Tibial nerve (tissue), 4 donors: ENCODE results near the gene ZNRD2. TPM values are rescaled to one million over a fixed set of nuclear protein-coding genes. Genes with fewer than 3 reads are reported as not detected.
A peak's percentile ranks its signal among the peaks of the same experiment; 100 is the strongest.
"Not testable (repeated sequence)": the region's sequence is repeated elsewhere in the genome, so short reads cannot be mapped to it uniquely, and the experiment has no call there.

Experiments used
- DNase-seq, 2 donors: peaks; one replicate each; pipeline ENCODE4 v3.0.0-alpha.2; 2019; ENCODE audit warnings: low spot score in 2 of 2
- H3K27ac ChIP-seq, 4 donors: fragments of 200-600 bp; sonication (generic) in 3 of 4; one replicate each; pipeline ENCODE4 v1.5.1; 2017 to 2019; ENCODE audit warnings: mild to moderate bottlenecking in 1 of 4
- H3K27me3 ChIP-seq, 2 donors: fragments of 200-600 bp; sonication (generic) in 1 of 2; one replicate each; pipeline versions ENCODE4 v1.5.1 to v1.6.0; 2017 to 2019
- H3K36me3 ChIP-seq, 3 donors: fragments of 200-600 bp; sonication (generic); one replicate each; pipeline ENCODE4 v1.5.1; 2018 to 2019
- H3K4me1 ChIP-seq, 4 donors: fragments of 200-600 bp; sonication (generic) in 3 of 4; one replicate each; pipeline ENCODE4 v1.5.1; 2017 to 2019
- H3K4me3 ChIP-seq, 4 donors: fragments of 200-600 bp; sonication (generic) in 3 of 4; one replicate each; pipeline ENCODE4 v1.5.1; 2017 to 2019; ENCODE audit warnings: mild to moderate bottlenecking in 1 of 4, moderate library complexity in 1 of 4
- H3K9me3 ChIP-seq, 4 donors: fragments of 200-600 bp; sonication (generic) in 3 of 4; one replicate each; pipeline ENCODE4 v1.5.1; 2017 to 2019
- CTCF ChIP-seq, 5 experiments: fragments of 200-600 bp in 3 of 5; fragments of 450-650 bp in 2 of 5; sonication (generic) in 3 of 5; IDR thresholded peaks; one replicate each; pipeline ENCODE4 v1.5.1; 2016 to 2019; ENCODE audit warnings: antibody characterized with exemption in 5 of 5, mild to moderate bottlenecking in 3 of 5, moderate library complexity in 2 of 5
- EP300 ChIP-seq, 2 donors: sonication (generic); formaldehyde crosslinking; IDR thresholded peaks; one replicate each; pipeline ENCODE4 v1.6.1; 2017; ENCODE audit warnings: antibody characterized with exemption in 2 of 2, mild to moderate bottlenecking in 1 of 2
- POLR2A ChIP-seq, 2 donors: fragments of 450-650 bp; IDR thresholded peaks; one replicate each; pipeline ENCODE4 v1.6.1; 2017; ENCODE audit warnings: antibody characterized with exemption in 2 of 2, mild to moderate bottlenecking in 2 of 2, moderate library complexity in 2 of 2
- WGBS, 2 donors: methylation state at CpG; one replicate each; pipeline ENCODE4 v1.1.5; 2018; 5-methylcytosine and 5-hydroxymethylcytosine counted together
- total RNA-seq, 4 donors: library from RNA; depleted of rRNA; stranded (reverse); fragments of >200 nt; gene quantifications; one replicate each; pipeline ENCODE4 v1.1.0, GENCODE V29; 2016

Gene ZNRD2
- total RNA-seq, 4 donors from 2014 or later, result 49.6 to 70.8 (median 56.5) TPM

- no peak for TF ChIP-seq POLR2A (IDR thresholded peaks at IDR 0.05)
- no peak for TF ChIP-seq CTCF (IDR thresholded peaks at IDR 0.05)
- TF ChIP-seq EP300 (IDR thresholded peaks at IDR 0.05), result no peak
- no peaks in the 10 kb centered on the region for H3K9me3 ChIP-seq
- 15 to 23% methylated on average over 15 of the region's 15 CpGs for WGBS, 2 donors
- H3K27ac ChIP-seq, result peak overlapping the region; percentile 95 to 98 (median 98)
- no peaks in the 10 kb centered on the region for H3K27me3 ChIP-seq
- DNase-seq, result peak in 1 of 2 donors; percentile 73
- H3K4me1 ChIP-seq, result peaks cover 0 to 52% (median 45%) of the 10 kb centered on the region in 4 donors
- no peak overlapping the region for H3K4me3 ChIP-seq
- no peaks in the 10 kb centered on the region for H3K36me3 ChIP-seq
Measured at GRCh38 chr11:65560555-65561418, 9.5 kb upstream of the ZNRD2 start.

DNA sequence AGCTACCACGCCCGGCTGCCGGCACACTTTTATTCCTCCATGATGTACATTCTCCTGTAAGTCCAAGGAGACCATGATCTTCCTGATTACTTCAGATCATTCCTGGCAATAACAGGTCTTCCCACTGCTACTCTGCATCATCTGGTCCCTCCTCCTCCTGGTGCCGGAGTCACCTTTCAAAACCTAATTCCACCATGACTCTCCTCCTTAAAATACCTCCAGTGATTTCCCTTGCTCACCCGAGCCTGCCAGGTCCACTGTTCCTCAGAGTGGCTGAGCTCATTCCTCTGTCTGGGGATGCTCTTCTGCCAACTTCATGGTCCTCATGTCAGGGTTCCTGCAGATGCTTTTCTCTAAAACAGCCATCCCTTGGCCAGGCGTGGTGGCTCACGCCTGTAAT is 8.3 kb upstream of the ZNRD2 start:
- TF ChIP-seq CTCF (IDR thresholded peaks at IDR 0.05) (no peak), POLR2A (IDR thresholded peaks at IDR 0.05) (no peak), EP300 (IDR thresholded peaks at IDR 0.05) (no peak)
- H3K27me3 ChIP-seq, result no peaks in the 10 kb centered on the region
- H3K4me3 ChIP-seq, result no peak overlapping the region
- no peak overlapping the region for H3K27ac ChIP-seq
- no peak for DNase-seq
- peaks cover 0 to 50% (median 33%) of the 10 kb centered on the region in 4 donors for H3K4me1 ChIP-seq
- H3K36me3 ChIP-seq, result peaks cover 0 to 5% (median 0%) of the 10 kb centered on the region in 3 donors
- 88 to 92% methylated on average over 7 of the region's 7 CpGs for WGBS, 2 donors
- H3K9me3 ChIP-seq, result no peaks in the 10 kb centered on the region

GRCh38 chr11:65562788-65563187 is 7.5 kb upstream of the ZNRD2 start:
- Histone ChIP-seq H3K36me3 (peaks cover 0 to 5% (median 0%) of the 10 kb centered on the region in 3 donors), H3K4me1 (peaks cover 0 to 53% (median 31%) of the 10 kb centered on the region in 4 donors), H3K9me3 (no peaks in the 10 kb centered on the region), H3K4me3 (no peak overlapping the region), H3K27me3 (no peaks in the 10 kb centered on the region), H3K27ac (peak overlapping the region in 1 of 4 donors; percentile 10)
- TF ChIP-seq POLR2A (IDR thresholded peaks at IDR 0.05) (no peak), CTCF (IDR thresholded peaks at IDR 0.05) (no peak), EP300 (IDR thresholded peaks at IDR 0.05) (no peak)
- DNase-seq, result no peak
- 87 to 91% methylated on average over 9 of the region's 9 CpGs for WGBS, 2 donors

- Histone ChIP-seq H3K36me3 (peaks cover 0 to 5% (median 0%) of the 10 kb centered on the region in 3 donors), H3K4me1 (peaks cover 0 to 59% (median 35%) of the 10 kb centered on the region in 4 donors), H3K4me3 (no peak overlapping the region), H3K27ac (peak overlapping the region in 1 of 4 donors; percentile 31), H3K27me3 (no peaks in the 10 kb centered on the region), H3K9me3 (no peaks in the 10 kb centered on the region)
- 94 to 95% methylated on average over 4 of the region's 4 CpGs for WGBS, 2 donors
- DNase-seq, result no peak
- no peak for TF ChIP-seq CTCF (IDR thresholded peaks at IDR 0.05)
- no peak for TF ChIP-seq POLR2A (IDR thresholded peaks at IDR 0.05)
- TF ChIP-seq EP300 (IDR thresholded peaks at IDR 0.05), result no peak
Measured at GRCh38 chr11:65563601-65564000, 6.7 kb upstream of the ZNRD2 start.

GRCh38 chr11:65564879-65565559 is 5.3 kb upstream of the ZNRD2 start:
- Histone ChIP-seq H3K27ac (peak overlapping the region in 3 of 4 donors; percentile 27 to 45 (median 32)), H3K4me1 (peaks cover 0 to 55% (median 30%) of the 10 kb centered on the region in 4 donors)
- WGBS, 2 donors, result 82 to 89% methylated on average over 12 of the region's 12 CpGs
- H3K4me3 ChIP-seq, H3K9me3 ChIP-seq, H3K27me3 ChIP-seq, H3K36me3 ChIP-seq, DNase-seq: not testable (repeated sequence)
